HG03460 (cell line): ENCODE data around the gene NHP2.
A peak's percentile ranks its signal among the peaks of the same experiment; 100 is the strongest.
"Not testable (repeated sequence)": the region's sequence is repeated elsewhere in the genome, so short reads cannot be mapped to it uniquely, and the experiment has no call there.

Experiments
- ATAC-seq: cut with Tn5 transposase; IDR thresholded peaks from one replicate; pipeline ENCODE4 v1.9.1; 2021; ENCODE audit not compliant: unreplicated experiment

The NHP2 gene

GRCh38 chr5:178153530-178154340 is at the start of gene NHP2:
Gene NHP2, minus strand, starts transcription at chr5:178153885. Its CDS starts 68 bp downstream, at chr5:178153817.
- ATAC-seq, result peak; percentile 98

- ATAC-seq, result no peak
Observed at GRCh38 chr5:178202541-178202940, 48.9 kb upstream of the NHP2 start.

DNA sequence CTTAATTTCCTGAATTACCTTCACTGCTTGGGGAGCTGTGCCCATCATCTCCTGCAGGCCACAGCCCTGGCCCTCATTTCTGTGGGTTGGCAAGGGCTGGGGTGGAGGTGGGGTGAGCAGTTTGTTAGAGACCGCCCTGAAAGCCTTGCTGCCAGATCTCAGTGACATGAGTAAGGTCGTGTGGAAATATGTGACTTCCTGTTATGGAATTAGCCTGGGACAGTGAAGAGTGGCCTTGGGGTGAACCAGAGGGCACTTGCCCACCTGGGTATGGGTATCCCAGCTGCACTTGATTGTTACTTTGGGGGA is 48.2 kb upstream of the NHP2 start:
- ATAC-seq, result no peak

- ATAC-seq, result no peak
Observed at GRCh38 chr5:178201221-178201926, 47.7 kb upstream of the NHP2 start.

- no peak for ATAC-seq
Observed at GRCh38 chr5:178199581-178200434, 46.1 kb upstream of the NHP2 start.

DNA sequence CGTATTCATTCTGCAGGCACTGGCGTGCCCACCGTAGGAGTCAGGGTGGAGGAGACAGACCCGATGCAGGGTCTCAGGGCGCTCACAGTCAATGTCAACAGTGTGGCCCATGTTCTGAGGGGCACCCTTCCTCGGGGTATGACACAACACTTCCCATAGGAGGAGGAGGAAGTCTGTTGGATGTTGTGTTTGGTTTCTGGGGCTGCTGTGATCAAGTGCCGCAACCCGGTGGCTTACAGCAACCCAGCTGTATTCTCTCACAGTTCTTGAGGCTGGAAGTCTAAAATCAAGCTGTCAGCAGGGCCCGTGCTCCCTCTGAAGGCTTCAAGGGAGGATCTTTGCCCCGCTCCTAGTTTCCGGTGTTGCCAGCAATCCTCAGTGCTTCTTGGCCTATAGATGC is 45.0 kb upstream of the NHP2 start:
- no peak for ATAC-seq

GRCh38 chr5:178198151-178198550 is 44.5 kb upstream of the NHP2 start:
- not testable (repeated sequence) for ATAC-seq

DNA sequence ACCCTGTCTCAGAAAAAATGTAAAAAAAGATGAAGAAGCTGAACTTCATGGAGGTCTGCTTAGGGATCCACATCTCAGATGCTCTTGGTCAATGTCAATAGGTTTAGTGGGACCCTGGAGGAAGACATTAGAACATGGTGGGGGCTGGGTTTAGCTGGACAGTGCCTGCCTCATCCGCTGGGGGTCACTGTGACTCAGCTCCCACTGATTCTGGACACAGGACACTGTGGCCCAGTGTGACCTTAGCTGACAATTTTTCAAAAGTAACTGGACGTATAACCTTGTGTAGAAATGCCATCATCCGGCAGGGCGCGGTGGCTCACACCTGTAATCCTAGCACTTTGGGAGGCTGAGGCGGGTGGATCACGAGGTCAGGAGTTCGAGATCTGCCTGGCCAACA is 43.3 kb upstream of the NHP2 start:
- no peak for ATAC-seq

- no peak for ATAC-seq
Observed at GRCh38 chr5:178196281-178196812, 42.7 kb upstream of the NHP2 start.

- ATAC-seq, result no peak
Observed at GRCh38 chr5:178194026-178194425, 40.3 kb upstream of the NHP2 start.

- ATAC-seq, result no peak
Observed at GRCh38 chr5:178193251-178193809, 39.6 kb upstream of the NHP2 start.

GRCh38 chr5:178192787-178193186 is 39.1 kb upstream of the NHP2 start:
- ATAC-seq, result no peak

DNA sequence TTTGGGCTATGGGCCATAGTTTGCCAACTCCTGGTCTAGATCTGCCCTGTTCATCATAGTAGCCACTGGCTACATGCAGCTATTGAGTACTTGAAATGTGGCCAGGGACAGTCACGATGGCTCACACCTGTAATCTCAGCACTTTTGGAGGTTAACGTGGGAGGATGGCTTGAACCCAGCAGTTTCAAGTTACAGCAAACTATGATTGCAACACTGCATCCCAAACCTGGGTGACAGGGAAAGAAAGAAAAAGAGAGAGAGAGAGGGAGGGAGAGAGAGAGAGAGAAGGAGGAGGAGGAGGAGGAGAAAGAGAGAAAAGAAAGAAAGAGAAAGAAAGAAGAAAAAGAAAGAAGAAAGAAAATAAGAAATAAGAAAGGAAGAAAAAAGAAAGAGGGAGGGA is 38.6 kb upstream of the NHP2 start:
- no peak for ATAC-seq

DNA sequence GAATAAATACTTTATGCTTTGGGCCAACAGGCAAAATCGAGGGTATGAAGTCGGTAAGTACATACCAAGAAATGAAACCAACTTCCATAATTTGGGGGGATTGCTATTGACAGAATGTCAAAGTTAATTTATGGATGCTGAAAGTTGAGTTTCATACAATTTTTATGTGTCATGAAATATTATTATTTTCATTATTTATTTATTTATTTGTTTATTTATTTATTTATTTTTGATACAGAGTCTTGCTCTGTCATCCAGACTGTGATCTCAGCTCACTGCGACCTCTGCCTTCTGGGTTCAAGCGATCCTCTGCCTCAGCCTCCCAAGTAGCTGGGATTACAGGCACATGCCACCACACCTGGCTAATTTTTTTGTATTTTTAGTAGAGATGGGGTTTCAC is 38.0 kb upstream of the NHP2 start:
- ATAC-seq, result no peak

GRCh38 chr5:178189433-178189832 is 35.7 kb upstream of the NHP2 start:
- no peak for ATAC-seq

- ATAC-seq, result no peak
Observed at GRCh38 chr5:178187014-178187413, 33.3 kb upstream of the NHP2 start, which contains the start of gene GMCL2. Gene GMCL2, minus strand, starts transcription at chr5:178187371. Its CDS starts 72 bp downstream, at chr5:178187299.

GRCh38 chr5:178186427-178186826 is 32.7 kb upstream of the NHP2 start:
- no peak for ATAC-seq

- no peak for ATAC-seq
Observed at GRCh38 chr5:178182158-178182876, 28.6 kb upstream of the NHP2 start.

DNA sequence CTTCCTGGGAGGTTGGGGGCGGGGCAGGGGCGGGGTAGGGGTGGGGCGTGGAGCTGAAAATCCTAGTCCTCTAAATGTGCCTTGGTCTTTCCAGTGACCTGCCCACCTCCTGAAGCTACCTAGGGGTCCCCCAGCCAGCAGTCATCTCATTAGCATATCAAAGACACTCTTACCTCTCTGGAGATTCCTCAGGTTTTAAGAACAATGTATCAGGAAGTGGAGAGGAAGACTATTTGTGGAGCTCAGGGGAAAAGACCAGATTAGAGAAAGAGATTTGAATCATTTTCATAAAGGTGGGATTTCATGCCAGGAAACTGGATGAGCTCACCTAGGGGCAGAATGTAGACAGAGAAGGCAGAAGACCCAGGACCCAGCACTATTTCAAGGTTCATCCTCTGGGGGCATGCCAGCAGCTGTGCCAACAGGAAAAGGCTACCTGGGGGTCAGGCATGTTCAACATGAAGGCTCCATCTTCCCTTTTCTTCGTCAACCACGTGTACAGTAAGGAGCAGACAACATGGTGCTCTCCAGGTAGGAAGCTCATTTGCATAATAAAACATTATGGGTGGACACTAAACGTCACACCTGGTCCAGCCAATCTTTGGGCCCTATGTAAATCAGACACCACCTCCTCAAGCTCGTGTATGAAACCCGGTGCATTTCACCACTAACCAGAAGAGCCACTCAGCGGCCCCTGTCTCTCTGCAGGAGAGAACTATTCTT is 26.6 kb upstream of the NHP2 start:
- ATAC-seq, result no peak

- ATAC-seq, result no peak
Observed at GRCh38 chr5:178177569-178177968, 23.9 kb upstream of the NHP2 start.
